Activated CD4-positive, alpha-beta T cell treated with anti-CD3 and anti-CD28 coated beads for 36 hours (primary cell): Measurements from ENCODE around the gene PPIL1. TPM values are rescaled to one million over a fixed set of nuclear protein-coding genes. Genes with fewer than 3 reads are reported as not detected.
A peak's percentile ranks its signal among the peaks of the same experiment; 100 is the strongest.

Experiments used
- ATAC-seq: fragments of 200-7000 bp; cut with Tn5 transposase; one replicate; pipeline ENCODE4 v1.10.0; 2021; ENCODE audit warnings: mild to moderate bottlenecking, moderate library complexity
- CTCF ChIA-PET: fragments of 350-600 bp; sonication (Branson Sonifier 250); formaldehyde crosslinking; loops from one replicate; lab custom pipeline; 2021; ENCODE audit warnings: antibody characterized with exemption; lab: Charles Lee
- POLR2A ChIA-PET: fragments of 350-600 bp; sonication (Branson Sonifier 250); formaldehyde crosslinking; loops from one replicate; lab custom pipeline; 2021; ENCODE audit warnings: antibody characterized with exemption, inconsistent platforms; lab: Charles Lee
- DNase-seq: peaks from one replicate; pipeline ENCODE4 v3.0.0-alpha.2; 2020
- H3K27ac Mint-ChIP-seq: one replicate; pipeline ENCODE4 v1.8.0; 2021; ENCODE audit warnings: mixed read lengths
- H3K27me3 Mint-ChIP-seq: one replicate; pipeline ENCODE4 v1.8.0; 2021; ENCODE audit warnings: mixed read lengths
- H3K36me3 Mint-ChIP-seq: one replicate; pipeline ENCODE4 v1.8.0; 2021; ENCODE audit warnings: low read depth, mixed read lengths
- H3K4me1 Mint-ChIP-seq: one replicate; pipeline ENCODE4 v1.8.0; 2021; ENCODE audit warnings: mixed read lengths
- H3K4me3 Mint-ChIP-seq: one replicate; pipeline ENCODE4 v1.8.0; 2021; ENCODE audit warnings: mild to moderate bottlenecking, moderate library complexity, mixed read lengths
- H3K9me3 Mint-ChIP-seq: one replicate; pipeline ENCODE4 v1.8.0; 2021; ENCODE audit warnings: low read depth, mixed read lengths
- intact Hi-C, 2 experiments: fragments of 100-400 bp; cut with DNase I in 1 of 2; cut with micrococcal nuclease in 1 of 2; formaldehyde crosslinking; loops; one replicate each; pipeline versions ENCODE4 v1.14.2 to v1.15.1; 2022 to 2024; cut with DNase I, micrococcal nuclease
- total RNA-seq, 2 experiments: library from RNA; stranded (reverse); gene quantifications; one replicate each; pipeline ENCODE4 v1.2.3, GENCODE V29; 2021

PPIL1 gene
- total RNA-seq, 2 experiments from 2014 or later = 45.9 to 46.0 TPM

GRCh38 chr6:36834576-36835341, 39.8 kb downstream of the PPIL1 start:
- no peaks in the 10 kb centered on the region for H3K36me3 Mint-ChIP-seq
- POLR2A ChIA-PET = interaction anchor here (0.7 kb wide), 1 partner anchor 440 kb away, joined by 7 read pairs; no protein-coding TSS in a partner anchor

GRCh38 chr6:36833182-36833789, 41.3 kb downstream of the PPIL1 start:
- intact Hi-C loops = no loop called here
- H3K27me3 Mint-ChIP-seq = peaks cover 10% of the 10 kb centered on the region
- ATAC-seq = no peak
- no peak overlapping the region for H3K4me3 Mint-ChIP-seq
- DNase-seq = no peak
- no peaks in the 10 kb centered on the region for H3K4me1 Mint-ChIP-seq
- H3K27ac Mint-ChIP-seq = no peak overlapping the region
- POLR2A ChIA-PET = no interaction called here
- H3K9me3 Mint-ChIP-seq = no peaks in the 10 kb centered on the region
- H3K36me3 Mint-ChIP-seq = no peaks in the 10 kb centered on the region
- CTCF ChIA-PET = interaction anchor here (1.5 to 1.6 kb wide), 2 partner anchors 15 to 18 kb away, joined by 4 to 11 read pairs; no protein-coding TSS in a partner anchor

More at GRCh38 chr6:36834576-36835341, 39.8 kb downstream of the PPIL1 start:
- peaks cover 17% of the 10 kb centered on the region for H3K27me3 Mint-ChIP-seq
- H3K9me3 Mint-ChIP-seq = no peaks in the 10 kb centered on the region
- H3K4me3 Mint-ChIP-seq = no peak overlapping the region
- intact Hi-C loops = no loop called here
- peaks cover 2% of the 10 kb centered on the region for H3K4me1 Mint-ChIP-seq
- H3K27ac Mint-ChIP-seq = no peak overlapping the region
- CTCF ChIA-PET = interaction anchor here (0.9 to 1.3 kb wide), 2 partner anchors 18 to 52 kb away, joined by 3 read pairs; no protein-coding TSS in a partner anchor
- ATAC-seq (no peak), DNase-seq (no peak)

- Mint-ChIP-seq H3K4me1 (peaks cover 6% of the 10 kb centered on the region), H3K9me3 (no peaks in the 10 kb centered on the region), H3K4me3 (no peak overlapping the region), H3K27ac (no peak overlapping the region), H3K36me3 (no peaks in the 10 kb centered on the region), H3K27me3 (peaks cover 4% of the 10 kb centered on the region)
- CTCF ChIA-PET = interaction anchor here (1.0 to 1.6 kb wide), 3 partner anchors 16 to 23 kb away, joined by 3 to 11 read pairs (median 4); no protein-coding TSS in a partner anchor
- intact Hi-C loops = no loop called here
- no peak for ATAC-seq
- DNase-seq = no peak
- POLR2A ChIA-PET = no interaction called here
These were observed 42.3 kb downstream of the PPIL1 start for GRCh38 chr6:36832313-36832712.

- intact Hi-C loops = no loop called here
- ChIA-PET CTCF (interaction anchor here (0.6 to 1.2 kb wide), 3 partner anchors 18 to 43 kb away, joined by 3 read pairs; no protein-coding TSS in a partner anchor), POLR2A (interaction anchor here (0.6 to 1.2 kb wide), 2 partner anchors 17 to 497 kb away, joined by 3 read pairs; no protein-coding TSS in a partner anchor)
- ATAC-seq (no peak), DNase-seq (no peak)
- H3K9me3 Mint-ChIP-seq = no peaks in the 10 kb centered on the region
- H3K27ac Mint-ChIP-seq = no peak overlapping the region
- H3K4me3 Mint-ChIP-seq = no peak overlapping the region
- peaks cover 6% of the 10 kb centered on the region for H3K4me1 Mint-ChIP-seq
- peaks cover 5% of the 10 kb centered on the region for H3K27me3 Mint-ChIP-seq
- no peaks in the 10 kb centered on the region for H3K36me3 Mint-ChIP-seq
These were observed 44.0 kb downstream of the PPIL1 start for GRCh38 chr6:36830577-36830976.

GRCh38 chr6:36829919-36830544, 44.6 kb downstream of the PPIL1 start:
- no peak for DNase-seq
- no peak for ATAC-seq
- Mint-ChIP-seq H3K4me3 (no peak overlapping the region), H3K27me3 (peaks cover 3% of the 10 kb centered on the region), H3K27ac (no peak overlapping the region), H3K4me1 (peaks cover 6% of the 10 kb centered on the region), H3K9me3 (no peaks in the 10 kb centered on the region), H3K36me3 (no peaks in the 10 kb centered on the region)
- POLR2A ChIA-PET = interaction anchor here (0.6 to 1.2 kb wide), 2 partner anchors 18 to 496 kb away, joined by 3 read pairs; no protein-coding TSS in a partner anchor
- intact Hi-C loops = no loop called here
- CTCF ChIA-PET = interaction anchor here (0.6 to 1.2 kb wide), 3 partner anchors 19 to 44 kb away, joined by 3 read pairs; no protein-coding TSS in a partner anchor

- POLR2A ChIA-PET = no interaction called here
- Mint-ChIP-seq H3K27me3 (peaks cover 2% of the 10 kb centered on the region), H3K9me3 (no peaks in the 10 kb centered on the region), H3K27ac (no peak overlapping the region), H3K36me3 (no peaks in the 10 kb centered on the region), H3K4me1 (peaks cover 6% of the 10 kb centered on the region), H3K4me3 (no peak overlapping the region)
- intact Hi-C loops = no loop called here
- CTCF ChIA-PET = interaction anchor here (0.8 to 1.0 kb wide), 2 partner anchors 19 to 60 kb away, joined by 3 read pairs; no protein-coding TSS in a partner anchor
- DNase-seq (peak; percentile 47), ATAC-seq (peak; percentile 80)
These were observed 47.1 kb downstream of the PPIL1 start for GRCh38 chr6:36827261-36828079.

- no peak overlapping the region for H3K4me3 Mint-ChIP-seq
- no peaks in the 10 kb centered on the region for H3K9me3 Mint-ChIP-seq
- H3K27me3 Mint-ChIP-seq = peaks cover 2% of the 10 kb centered on the region
- H3K27ac Mint-ChIP-seq = no peak overlapping the region
- ATAC-seq (no peak), DNase-seq (no peak)
- POLR2A ChIA-PET = no interaction called here
- intact Hi-C loops = no loop called here
- no peaks in the 10 kb centered on the region for H3K36me3 Mint-ChIP-seq
- H3K4me1 Mint-ChIP-seq = peaks cover 6% of the 10 kb centered on the region
- CTCF ChIA-PET = interaction anchor here (0.7 kb wide), 1 partner anchor 60 kb away, joined by 3 read pairs; no protein-coding TSS in a partner anchor
These were observed 47.9 kb downstream of the PPIL1 start for GRCh38 chr6:36826520-36827227.

GRCh38 chr6:36825994-36826393, 48.6 kb downstream of the PPIL1 start:
- Mint-ChIP-seq H3K4me1 (peaks cover 6% of the 10 kb centered on the region), H3K4me3 (no peak overlapping the region), H3K9me3 (no peaks in the 10 kb centered on the region), H3K27ac (no peak overlapping the region), H3K27me3 (peaks cover 2% of the 10 kb centered on the region), H3K36me3 (no peaks in the 10 kb centered on the region)
- ChIA-PET CTCF (interaction anchor here (0.5 to 0.7 kb wide), 3 partner anchors 12 to 59 kb away, joined by 3 to 4 read pairs (median 3); no protein-coding TSS in a partner anchor), POLR2A (no interaction called here)
- DNase-seq (no peak), ATAC-seq (no peak)
- intact Hi-C loops = no loop called here

GRCh38 chr6:36825452-36825851, 49.2 kb downstream of the PPIL1 start:
- Mint-ChIP-seq H3K4me1 (peaks cover 6% of the 10 kb centered on the region), H3K27ac (no peak overlapping the region), H3K9me3 (no peaks in the 10 kb centered on the region), H3K27me3 (peaks cover 2% of the 10 kb centered on the region), H3K36me3 (no peaks in the 10 kb centered on the region), H3K4me3 (no peak overlapping the region)
- ChIA-PET POLR2A (no interaction called here), CTCF (interaction anchor here (0.5 to 1.6 kb wide), 3 partner anchors 13 to 193 kb away, joined by 3 to 6 read pairs (median 4); no protein-coding TSS in a partner anchor)
- intact Hi-C loops = no loop called here
- no peak for ATAC-seq
- DNase-seq = no peak

GRCh38 chr6:36824253-36824652, 50.4 kb downstream of the PPIL1 start:
- H3K4me1 Mint-ChIP-seq = peaks cover 6% of the 10 kb centered on the region
- no peaks in the 10 kb centered on the region for H3K9me3 Mint-ChIP-seq
- intact Hi-C loops = no loop called here
- peaks cover 2% of the 10 kb centered on the region for H3K27me3 Mint-ChIP-seq
- ChIA-PET POLR2A (no interaction called here), CTCF (interaction anchor here (0.5 to 1.6 kb wide), 3 partner anchors 40 to 194 kb away, joined by 3 to 6 read pairs (median 4); no protein-coding TSS in a partner anchor)
- H3K36me3 Mint-ChIP-seq = no peaks in the 10 kb centered on the region
- no peak overlapping the region for H3K4me3 Mint-ChIP-seq
- H3K27ac Mint-ChIP-seq = no peak overlapping the region
- DNase-seq (no peak), ATAC-seq (no peak)
